Psoas muscle (tissue), 8 donors: ENCODE measurements around the gene MAP4K4. TPM values are rescaled to one million over a fixed set of nuclear protein-coding genes. Genes with fewer than 3 reads are reported as not detected.

ENCODE experiments used
- ATAC-seq, 4 donors: fragments of 200-7000 bp; cut with Tn5 transposase; one replicate each; pipeline ENCODE4 v1.9.1; 2020; ENCODE audit warnings: moderate library complexity in 3 of 4, mild to moderate bottlenecking in 2 of 4
- DNase-seq, 2 donors: peaks; one replicate each; pipeline ENCODE4 v3.0.0-alpha.2; 2020
- H3K27ac ChIP-seq: fragments of 200-600 bp; one replicate; pipeline ENCODE4 v1.8.0; 2022
- H3K27me3 ChIP-seq, 3 donors: fragments of 200-600 bp in 1 of 3; one replicate each; pipeline versions ENCODE4 v1.6.1 to v1.8.0; 2013 to 2022; ENCODE audit warnings: low read length in 2 of 3, mild to moderate bottlenecking in 2 of 3, moderate library complexity in 1 of 3; ENCODE audit not compliant: insufficient read depth in 3 of 3
- H3K36me3 ChIP-seq, 2 donors: fragments of 200-600 bp in 1 of 2; one replicate each; pipeline versions ENCODE4 v1.6.1 to v1.8.0; 2013 to 2022; ENCODE audit warnings: low read depth in 1 of 2, mild to moderate bottlenecking in 1 of 2, moderate library complexity in 1 of 2; ENCODE audit not compliant: insufficient read depth in 1 of 2
- H3K4me1 ChIP-seq: fragments of 200-600 bp; one replicate; pipeline ENCODE4 v1.8.0; 2022
- H3K4me3 ChIP-seq: fragments of 200-600 bp; one replicate; pipeline ENCODE4 v1.8.0; 2022; ENCODE audit warnings: mild to moderate bottlenecking
- H3K9me3 ChIP-seq: fragments of 200-600 bp; one replicate; pipeline ENCODE4 v1.8.0; 2022
- WGBS, 3 donors: extraction: QIAGEN DNeasy Blood & Tissue Kit; methylation state at CpG; one replicate each; pipeline versions ENCODE4 v1.1.6 to v1.1.7; 2013; 5-methylcytosine and 5-hydroxymethylcytosine counted together
- intact Hi-C, 2 donors: fragments of 100-400 bp; cut with DNase I; formaldehyde crosslinking; loops; one replicate each; pipeline versions ENCODE4 v1.11.0 to v1.14.2; 2022
- polyA plus RNA-seq, 3 donors: library from polyadenylated mRNA; stranded (reverse); fragments of 200-250 nt; gene quantifications; one replicate each; pipeline ENCODE4 v1.2.3, GENCODE V29; 2013
- total RNA-seq, 4 donors: library from RNA; stranded (reverse); fragmentation: NEBNext Ultra II Directional in 2 of 4; extraction: Animal tissue kit (Norgen Biotek cat#: 25700) in 2 of 4; gene quantifications; one replicate each; pipeline versions ENCODE4 v1.2.1 to v1.2.4, GENCODE V29; 2021 to 2023
- TF ChIP-seq, protein P1 (sequence below): fragments of 200-600 bp; IDR thresholded peaks from one replicate; pipeline ENCODE4 v1.8.0; 2022; ENCODE audit warnings: antibody characterized with exemption
- donor health status: healthy with polysubstance abuse.
- donor health status: DM: no; HTN: no; CAD: no; lungs with moderate emphysema.
- donor health status: Bipolar disorder and iron deficiency.
- donor health status: healthy.
- donor health status: DM: yes; HTN: yes; CAD: no.
- donor health status: DM: no; HTN: no; CAD: no.
- donor health status: DM: no; HTN: no; CAD: no.
- donor health status: DM: yes; HTN: yes; CAD: no.

MAP4K4 gene
- total and polyA plus RNA-seq, 7 donors = 20.1 to 99.9 (median 80.4) TPM

DNA sequence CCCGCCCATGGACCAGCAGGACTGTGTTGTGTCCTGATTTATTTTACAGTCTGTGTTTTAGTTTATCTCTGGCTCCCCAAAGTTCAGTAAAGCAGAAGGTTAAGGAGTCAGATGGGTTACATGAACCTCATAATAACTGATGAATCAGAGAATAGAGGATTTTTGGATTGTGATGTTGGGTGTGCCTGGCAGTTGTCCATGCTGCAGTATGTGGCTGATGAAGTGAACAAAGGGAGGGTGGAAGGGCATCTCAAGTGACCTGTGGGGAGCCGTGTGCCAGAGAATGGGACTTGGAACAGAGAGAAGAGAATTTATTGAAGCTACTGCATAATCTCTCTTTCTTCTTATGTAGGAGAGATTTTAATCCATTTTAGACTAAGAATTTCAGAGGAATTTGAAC is 145.5 kb downstream of the MAP4K4 start:
- Histone ChIP-seq H3K4me1 (peaks cover 10% of the 10 kb centered on the region), H3K27me3 (no peaks in the 10 kb centered on the region), H3K36me3 (peaks cover 16 to 86% of the 10 kb centered on the region in 2 donors), H3K27ac (no peak overlapping the region), H3K9me3 (no peaks in the 10 kb centered on the region), H3K4me3 (no peak overlapping the region)
- TF ChIP-seq, protein P1, sequence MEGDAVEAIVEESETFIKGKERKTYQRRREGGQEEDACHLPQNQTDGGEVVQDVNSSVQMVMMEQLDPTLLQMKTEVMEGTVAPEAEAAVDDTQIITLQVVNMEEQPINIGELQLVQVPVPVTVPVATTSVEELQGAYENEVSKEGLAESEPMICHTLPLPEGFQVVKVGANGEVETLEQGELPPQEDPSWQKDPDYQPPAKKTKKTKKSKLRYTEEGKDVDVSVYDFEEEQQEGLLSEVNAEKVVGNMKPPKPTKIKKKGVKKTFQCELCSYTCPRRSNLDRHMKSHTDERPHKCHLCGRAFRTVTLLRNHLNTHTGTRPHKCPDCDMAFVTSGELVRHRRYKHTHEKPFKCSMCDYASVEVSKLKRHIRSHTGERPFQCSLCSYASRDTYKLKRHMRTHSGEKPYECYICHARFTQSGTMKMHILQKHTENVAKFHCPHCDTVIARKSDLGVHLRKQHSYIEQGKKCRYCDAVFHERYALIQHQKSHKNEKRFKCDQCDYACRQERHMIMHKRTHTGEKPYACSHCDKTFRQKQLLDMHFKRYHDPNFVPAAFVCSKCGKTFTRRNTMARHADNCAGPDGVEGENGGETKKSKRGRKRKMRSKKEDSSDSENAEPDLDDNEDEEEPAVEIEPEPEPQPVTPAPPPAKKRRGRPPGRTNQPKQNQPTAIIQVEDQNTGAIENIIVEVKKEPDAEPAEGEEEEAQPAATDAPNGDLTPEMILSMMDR = no peak
- DNase-seq (peak; percentile 37 to 57), ATAC-seq (peak in 3 of 4 donors; percentile 63 to 89 (median 68))
- intact Hi-C loops = no loop called here
- 58 to 66% (median 58%) methylated on average over 2 of the region's 2 CpGs for WGBS, 3 donors

GRCh38 chr2:101843471-101843870 is 146.0 kb downstream of the MAP4K4 start:
- intact Hi-C loops = no loop called here
- no peak overlapping the region for H3K27ac ChIP-seq
- 85 to 92% (median 87%) methylated on average over 6 of the region's 6 CpGs for WGBS, 3 donors
- H3K4me3 ChIP-seq = no peak overlapping the region
- peaks cover 14% of the 10 kb centered on the region for H3K4me1 ChIP-seq
- DNase-seq = no peak
- H3K27me3 ChIP-seq = no peaks in the 10 kb centered on the region
- peaks cover 16 to 86% of the 10 kb centered on the region in 2 donors for H3K36me3 ChIP-seq
- ATAC-seq = no peak
- TF ChIP-seq, protein P1 = no peak
- no peaks in the 10 kb centered on the region for H3K9me3 ChIP-seq

- TF ChIP-seq, protein P1 = no peak
- no peak for DNase-seq
- Histone ChIP-seq H3K27me3 (no peaks in the 10 kb centered on the region), H3K27ac (no peak overlapping the region), H3K4me3 (no peak overlapping the region), H3K36me3 (peaks cover 16 to 87% of the 10 kb centered on the region in 2 donors), H3K9me3 (no peaks in the 10 kb centered on the region), H3K4me1 (peaks cover 21% of the 10 kb centered on the region)
- no peak for ATAC-seq
- WGBS, 3 donors = 81 to 84% (median 84%) methylated on average over 12 of the region's 12 CpGs
- intact Hi-C loops = no loop called here
Measured at GRCh38 chr2:101844055-101844635, 146.6 kb downstream of the MAP4K4 start.

DNA sequence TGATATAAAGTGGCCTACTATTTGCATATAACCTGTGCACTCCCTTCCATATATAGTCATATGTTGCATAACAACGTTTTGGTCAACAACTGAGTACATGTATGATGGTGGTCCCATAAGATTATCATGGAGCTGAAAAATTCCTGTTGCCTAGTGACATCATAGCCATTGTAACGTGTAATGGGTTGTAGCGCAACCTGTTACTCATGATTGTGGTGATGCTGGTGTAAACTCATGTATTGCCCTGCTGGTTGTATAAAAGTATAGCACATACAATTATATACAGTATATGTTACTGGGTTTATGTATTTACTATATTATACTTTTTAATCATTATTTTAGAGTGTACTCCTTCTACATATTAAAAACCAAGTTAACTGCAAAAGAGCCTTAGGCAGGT is 149.5 kb downstream of the MAP4K4 start:
- peaks cover 16 to 75% of the 10 kb centered on the region in 2 donors for H3K36me3 ChIP-seq

More for the DNA sequence above, 149.5 kb downstream of the MAP4K4 start:
- intact Hi-C loops = no loop called here
- H3K4me1 ChIP-seq = peaks cover 25% of the 10 kb centered on the region
- DNase-seq (no peak), ATAC-seq (no peak)
- TF ChIP-seq, protein P1 = no peak
- WGBS, 3 donors = 91 to 96% (median 91%) methylated on average over 3 of the region's 3 CpGs
- H3K27me3 ChIP-seq = no peaks in the 10 kb centered on the region
- no peak overlapping the region for H3K27ac ChIP-seq
- H3K9me3 ChIP-seq = no peaks in the 10 kb centered on the region
- no peak overlapping the region for H3K4me3 ChIP-seq
